Right lung (tissue), 5 donors: ENCODE results near the gene MUC20. TPM values are rescaled to one million over a fixed set of nuclear protein-coding genes. Genes with fewer than 3 reads are reported as not detected.
"Not testable (repeated sequence)": the region's sequence is repeated elsewhere in the genome, so short reads cannot be mapped to it uniquely, and the experiment has no call there.

ENCODE experiments used
- DNase-seq, 2 donors: peaks; one replicate each; pipeline ENCODE4 v3.0.0-alpha.2; 2013
- polyA plus RNA-seq, 5 donors: library from polyadenylated mRNA; unstranded; fragments of 120-200 nt; gene quantifications; one replicate each; pipeline versions ENCODE4 v1.2.1 to v1.2.3, GENCODE V29; 2013; ENCODE audit warnings: inconsistent platforms in 1 of 5, low replicate concordance in 1 of 5; ENCODE audit not compliant: insufficient read length in 5 of 5, insufficient read depth in 1 of 5

The MUC20 gene
- polyA plus RNA-seq, 5 donors: 8.0 to 20.4 (median 14.2) TPM

GRCh38 chr3:195770081-195770840, 49.5 kb downstream of the MUC20 start:
- no peak for DNase-seq

- DNase-seq: not testable (repeated sequence)
These were observed 50.3 kb downstream of the MUC20 start for GRCh38 chr3:195770841-195771645.

DNA sequence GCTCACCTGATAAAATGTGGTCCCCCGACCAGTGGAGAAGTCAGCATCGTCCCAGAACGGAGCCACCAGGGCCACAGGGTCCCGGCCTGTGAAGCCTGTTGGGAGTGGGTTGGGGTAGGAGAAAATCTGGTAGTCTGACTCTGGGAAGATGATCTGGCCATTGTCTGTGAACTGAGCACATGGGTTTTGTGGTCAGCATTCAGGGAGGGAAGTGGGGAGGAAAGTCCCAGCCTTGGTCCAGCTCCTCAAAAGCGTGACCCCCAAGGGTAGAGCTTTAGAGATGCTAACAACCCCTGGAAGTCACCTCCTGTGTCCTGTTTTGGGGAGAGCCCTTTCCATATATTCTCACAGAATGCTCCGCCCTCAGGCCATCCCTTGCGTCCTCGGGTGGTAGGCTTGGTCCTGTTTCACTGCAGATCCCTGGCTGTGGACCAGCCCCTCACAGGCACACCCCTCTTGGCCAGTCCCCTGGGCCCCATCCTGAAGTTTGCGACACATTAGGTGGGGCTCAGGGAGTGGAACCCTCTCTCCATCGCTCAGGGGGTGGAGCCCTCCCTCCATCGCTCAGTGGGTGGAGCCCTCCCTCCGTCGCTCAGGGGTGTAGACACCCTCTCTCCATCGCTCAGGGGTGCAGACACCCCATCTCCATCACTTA, 51.0 kb downstream of the MUC20 start:
- DNase-seq: no peak

DNA sequence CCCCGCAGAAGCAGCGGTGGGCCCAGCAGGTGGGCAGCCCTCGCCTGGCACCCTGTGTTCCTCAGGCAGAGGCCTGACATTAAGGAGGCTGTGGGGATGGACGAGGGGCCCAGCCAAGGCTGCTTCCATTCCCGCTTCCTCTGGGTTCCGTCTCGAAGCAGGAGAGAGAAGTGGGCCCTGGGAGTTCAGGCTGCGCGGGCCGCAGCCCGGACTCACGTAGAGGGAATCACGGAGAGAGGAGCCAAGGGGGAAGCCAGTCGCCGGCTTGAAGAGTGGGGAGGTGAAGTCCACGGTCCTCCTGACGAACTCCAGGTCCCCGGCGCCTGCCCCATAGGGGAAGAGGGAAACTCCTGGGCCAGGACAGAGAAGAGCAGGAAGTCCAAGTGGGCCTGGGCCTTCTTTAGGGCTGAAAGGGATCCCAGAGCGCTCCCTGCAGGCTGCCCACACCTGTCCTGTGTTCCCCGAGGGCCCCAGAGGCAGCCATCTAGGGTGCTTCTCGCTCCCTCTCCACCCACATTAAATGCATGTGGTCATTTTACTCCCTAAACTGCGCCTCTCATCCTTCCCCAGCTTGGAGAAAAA, 53.3 kb downstream of the MUC20 start:
- no peak for DNase-seq

- no peak for DNase-seq
These were observed 54.1 kb downstream of the MUC20 start for GRCh38 chr3:195774917-195775316.

DNA sequence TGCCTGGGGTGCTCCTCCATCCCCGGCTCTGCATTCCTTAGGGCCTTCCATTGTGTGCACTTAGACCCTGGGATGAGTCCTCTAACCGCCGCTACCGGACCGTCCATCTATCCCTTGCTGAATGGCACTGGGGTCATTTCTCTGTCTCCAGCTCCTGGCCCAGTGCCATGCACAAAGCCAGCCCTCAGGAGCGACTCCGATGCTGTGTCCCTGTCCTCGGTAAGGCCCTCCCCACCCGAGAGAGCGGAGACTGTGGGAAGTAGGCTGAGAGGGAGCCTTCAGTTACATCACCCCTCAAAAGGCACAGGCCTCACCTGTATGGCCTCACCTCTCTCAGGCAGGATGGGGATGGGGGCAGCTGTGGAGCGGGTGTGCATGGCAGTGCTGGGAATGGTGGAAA, 57.2 kb downstream of the MUC20 start:
- DNase-seq: no peak

DNA sequence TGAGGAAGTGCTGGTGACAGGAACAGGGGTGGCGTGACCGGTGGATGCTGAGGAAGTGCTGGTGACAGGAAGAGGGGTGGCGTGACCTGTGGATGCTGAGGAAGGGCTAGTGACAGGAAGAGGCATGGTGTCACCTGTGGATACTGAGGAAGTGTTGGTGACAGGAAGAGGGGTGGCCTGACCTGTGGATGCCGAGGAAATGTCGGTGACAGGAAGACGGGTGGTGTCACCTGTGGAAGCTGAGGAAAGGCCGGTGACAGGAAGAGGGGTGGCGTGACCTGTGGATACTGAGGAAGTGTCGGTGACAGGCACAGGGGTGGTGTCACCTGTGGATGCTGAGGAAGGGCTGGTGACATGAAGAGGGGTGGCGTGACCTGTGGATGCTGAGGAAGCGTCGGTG, 60.5 kb downstream of the MUC20 start:
- DNase-seq: not testable (repeated sequence)

Other genes with a start within 250 kb of the MUC20 start
- 10 to 100 TPM; 46.9 to 70.4 (median 59.7) TPM for gene PPP1R2, start 177.7 kb upstream of the MUC20 start, polyA plus RNA-seq
- 1 to 10 TPM; 3.5 to 6.5 (median 5.8) TPM for gene APOD, start 137.0 kb upstream of the MUC20 start, polyA plus RNA-seq
- 1 to 10 TPM in 2 of 5 donors, under 1 TPM in 3; 0.18 to 1.2 (median 0.46) TPM for gene MUC4, start 91.0 kb downstream of the MUC20 start, polyA plus RNA-seq
- gene TNK2, start 187.6 kb downstream of the MUC20 start, polyA plus RNA-seq: 10 to 100 TPM; 37.4 to 81.9 (median 63.4) TPM